ENCODE measurements around the gene FBXO46. TPM values are rescaled to one million over a fixed set of nuclear protein-coding genes. Genes with fewer than 3 reads are reported as not detected.

FBXO46 gene
- total and polyA plus RNA-seq, 2 of the 13 experiments (the other 11 are each of a cell fraction or from before 2014, with no cell fraction given) = 6.2 to 6.4 TPM

DNA sequence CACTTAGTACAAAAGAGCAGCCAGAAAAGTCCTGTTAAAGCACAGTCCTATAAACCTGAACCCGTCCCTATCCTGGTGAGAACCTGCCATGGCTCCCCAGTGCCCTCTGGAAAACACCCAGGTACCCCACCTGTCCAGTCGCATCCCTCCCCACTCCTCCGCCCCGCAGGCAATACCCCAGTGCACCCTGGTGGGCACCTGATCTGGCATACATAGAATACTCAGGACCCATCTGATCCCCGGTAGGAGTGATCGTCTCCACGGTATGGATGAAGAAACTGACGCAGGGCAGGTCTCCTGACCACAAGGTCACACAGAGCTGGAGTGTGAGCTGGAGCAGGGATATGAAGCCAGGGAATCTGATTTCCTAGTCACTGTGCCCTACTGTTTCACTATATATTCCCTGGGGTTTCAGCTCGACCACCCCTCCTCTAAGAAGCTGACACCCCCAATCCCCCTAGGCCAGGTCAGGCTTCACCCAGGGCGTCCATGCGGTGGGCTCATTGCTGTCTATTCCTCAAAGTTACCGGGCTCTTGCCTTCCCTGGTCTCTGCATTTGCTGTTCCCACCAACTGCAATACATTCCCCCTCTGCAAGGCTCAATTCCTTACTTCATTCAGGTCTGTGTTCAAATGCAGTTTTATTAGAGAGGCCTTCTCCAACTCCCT, 12.6 kb downstream of the FBXO46 start (continued):
- TF ChIP-seq, protein P1, sequence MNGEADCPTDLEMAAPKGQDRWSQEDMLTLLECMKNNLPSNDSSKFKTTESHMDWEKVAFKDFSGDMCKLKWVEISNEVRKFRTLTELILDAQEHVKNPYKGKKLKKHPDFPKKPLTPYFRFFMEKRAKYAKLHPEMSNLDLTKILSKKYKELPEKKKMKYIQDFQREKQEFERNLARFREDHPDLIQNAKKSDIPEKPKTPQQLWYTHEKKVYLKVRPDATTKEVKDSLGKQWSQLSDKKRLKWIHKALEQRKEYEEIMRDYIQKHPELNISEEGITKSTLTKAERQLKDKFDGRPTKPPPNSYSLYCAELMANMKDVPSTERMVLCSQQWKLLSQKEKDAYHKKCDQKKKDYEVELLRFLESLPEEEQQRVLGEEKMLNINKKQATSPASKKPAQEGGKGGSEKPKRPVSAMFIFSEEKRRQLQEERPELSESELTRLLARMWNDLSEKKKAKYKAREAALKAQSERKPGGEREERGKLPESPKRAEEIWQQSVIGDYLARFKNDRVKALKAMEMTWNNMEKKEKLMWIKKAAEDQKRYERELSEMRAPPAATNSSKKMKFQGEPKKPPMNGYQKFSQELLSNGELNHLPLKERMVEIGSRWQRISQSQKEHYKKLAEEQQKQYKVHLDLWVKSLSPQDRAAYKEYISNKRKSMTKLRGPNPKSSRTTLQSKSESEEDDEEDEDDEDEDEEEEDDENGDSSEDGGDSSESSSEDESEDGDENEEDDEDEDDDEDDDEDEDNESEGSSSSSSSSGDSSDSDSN (CRISPR knock-in tag; IDR thresholded peaks at IDR 0.05) = 0 out of 2 replicates have a peak, but pooled peaks have one; percentile 27

DNA sequence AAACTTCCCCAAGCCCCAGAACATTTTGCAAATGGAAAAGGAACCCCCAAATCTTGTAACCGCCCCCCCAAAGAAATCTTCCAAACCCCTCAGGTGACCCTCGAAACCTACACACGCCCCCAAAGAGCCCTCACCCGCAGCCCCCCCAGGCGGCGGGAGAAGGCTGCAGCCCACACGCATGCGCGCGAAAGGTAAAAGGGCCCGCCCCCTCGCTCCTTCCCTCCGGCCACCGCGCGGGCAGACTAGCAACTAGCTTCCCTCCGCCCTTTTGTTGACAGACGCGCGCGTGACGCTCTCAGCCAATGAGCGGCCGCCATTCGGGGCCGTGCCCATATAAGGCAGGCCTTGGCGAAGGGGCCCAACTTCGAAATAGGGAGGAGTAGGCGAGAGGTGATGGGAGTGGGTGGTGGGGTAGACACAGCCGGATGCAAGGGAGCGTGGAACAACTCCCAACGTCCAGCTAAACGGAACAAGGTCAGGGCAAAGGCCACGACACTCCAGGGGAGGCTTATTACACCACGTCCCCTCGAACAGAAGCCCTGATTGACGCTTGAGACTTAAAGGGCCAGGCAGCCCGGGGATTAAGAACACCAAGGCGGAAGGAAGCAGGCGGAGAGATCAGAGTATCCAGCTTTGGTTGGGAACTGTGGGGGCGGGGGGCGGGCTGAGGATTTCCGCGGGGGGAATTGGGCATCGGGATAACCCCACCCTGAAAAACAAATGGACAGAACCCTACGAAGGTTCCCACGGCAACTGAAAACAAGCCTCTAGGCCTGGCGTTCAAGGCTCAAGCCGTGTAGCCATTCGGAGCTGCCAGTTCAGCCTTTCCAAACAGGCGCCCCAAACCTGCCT, 13.3 kb downstream of the FBXO46 start:
- ATAC-seq (peak; percentile 94), FAIRE-seq (peak; percentile 97), DNase-seq (ENCODE audit: low spot score) (peak; percentile 99)
- no peak overlapping the region for H2AFZ ChIP-seq (ENCODE audit: low read length)
- 1% methylated on average over 25 of the region's 51 CpGs for WGBS (ENCODE audit: low lambda C conversion rate)
- POLR2A ChIA-PET = interaction anchor here (0.6 to 4.7 kb wide), 18 partner anchors 10 to 1071 kb away, joined by 3 to 94 read pairs (median 5); partner anchors contain the start of genes DMWD, EML2, FBXO46 and FOXA3
- H3K27ac ChIP-seq (ENCODE audit: extremely low read length, insufficient read depth, low read length) = peak overlapping the region; percentile 91
- in situ Hi-C loops (cut with HindIII; ENCODE audit: extremely low pct_ligation_motif_present, low pct_unique_long_range_greater_than_20kb) (no loop called here), intact Hi-C loops (cut with micrococcal nuclease; ENCODE audit: unreplicated experiment) (loop anchor here (1.0 kb wide), 1 partner anchor 24 kb away; no protein-coding TSS in a partner anchor)
- CTCF ChIA-PET (ENCODE audit: low intra/inter-chr PET ratio, low total read pairs) = no interaction called here
- BruUV-seq (replicated peaks) = no TSS peak
- no peaks in the 10 kb centered on the region for H3K9me3 ChIP-seq (ENCODE audit: low read length)
- H3K79me2 ChIP-seq (ENCODE audit: insufficient read depth, low read length) = peaks cover 41% of the 10 kb centered on the region
- no peaks in the 10 kb centered on the region for H4K20me1 ChIP-seq (ENCODE audit: insufficient read depth, low read length)
- H3K4me2 ChIP-seq (ENCODE audit: low read depth, low read length) = peak overlapping the region; percentile 92
- H3K36me3 ChIP-seq (replicated peaks in 1 of 2; ENCODE audit: control insufficient read depth in 1 of 2, insufficient read depth in 2 of 2, low read length in 2 of 2) = peaks cover 3 to 12% of the 10 kb centered on the region in 2 experiments; a peak in 1 of 5 replicates
- no peaks in the 10 kb centered on the region; a peak in 1 of 5 replicates for H3K27me3 ChIP-seq (ENCODE audit: control insufficient read depth in 1 of 2, insufficient read depth in 2 of 2, low read length in 2 of 2)
- H3K9ac ChIP-seq (ENCODE audit: insufficient read depth, low read depth, low read length) = peak overlapping the region; percentile 98
- H3K4me3 ChIP-seq (replicated peaks in 1 of 3; ENCODE audit: insufficient read depth in 1 of 3, low read depth in 2 of 3, low read length in 3 of 3) = peak overlapping the region; percentile 71 to 79 (median 73)
- H3K4me1 ChIP-seq (ENCODE audit: insufficient read depth, low read length) = peaks cover 65% of the 10 kb centered on the region
- TF ChIP-seq U2AF1 (optimal IDR thresholded peaks at IDR 0.05; ENCODE audit: low read depth, low read length) (no peak), ATF1 (CRISPR knock-in tag; IDR thresholded peaks at IDR 0.05) (peak; percentile 73), ZZZ3 (CRISPR knock-in tag; IDR thresholded peaks at IDR 0.05; ENCODE audit: borderline replicate concordance) (no peak), SIN3A (IDR thresholded peaks at IDR 0.05; ENCODE audit: borderline replicate concordance, low read depth, low read length) (no peak; the same call in 1 of the 2 replicates), MED1 (CRISPR knock-in tag; IDR thresholded peaks at IDR 0.05) (peak; percentile 95), MYNN (CRISPR knock-in tag; IDR thresholded peaks at IDR 0.05; ENCODE audit: low read depth) (no peak), ZFP37 (CRISPR knock-in tag; IDR thresholded peaks at IDR 0.05; ENCODE audit: borderline replicate concordance) (peak; percentile 63; the same call in 1 of the 2 replicates), GATA4 (IDR thresholded peaks at IDR 0.05; ENCODE audit: borderline replicate concordance, low read depth) (0 out of 2 replicates have a peak, but pooled peaks have one; percentile 14), ETV5 (CRISPR knock-in tag; IDR thresholded peaks at IDR 0.05; ENCODE audit: borderline replicate concordance) (peak; percentile 72; the same call in 1 of the 2 replicates), BHLHE40 (IDR thresholded peaks at IDR 0.05; ENCODE audit: low read length) (peak; percentile 89)
- TF ChIP-seq, protein P2, sequence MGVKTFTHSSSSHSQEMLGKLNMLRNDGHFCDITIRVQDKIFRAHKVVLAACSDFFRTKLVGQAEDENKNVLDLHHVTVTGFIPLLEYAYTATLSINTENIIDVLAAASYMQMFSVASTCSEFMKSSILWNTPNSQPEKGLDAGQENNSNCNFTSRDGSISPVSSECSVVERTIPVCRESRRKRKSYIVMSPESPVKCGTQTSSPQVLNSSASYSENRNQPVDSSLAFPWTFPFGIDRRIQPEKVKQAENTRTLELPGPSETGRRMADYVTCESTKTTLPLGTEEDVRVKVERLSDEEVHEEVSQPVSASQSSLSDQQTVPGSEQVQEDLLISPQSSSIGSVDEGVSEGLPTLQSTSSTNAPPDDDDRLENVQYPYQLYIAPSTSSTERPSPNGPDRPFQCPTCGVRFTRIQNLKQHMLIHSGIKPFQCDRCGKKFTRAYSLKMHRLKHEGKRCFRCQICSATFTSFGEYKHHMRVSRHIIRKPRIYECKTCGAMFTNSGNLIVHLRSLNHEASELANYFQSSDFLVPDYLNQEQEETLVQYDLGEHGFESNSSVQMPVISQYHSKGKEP (CRISPR knock-in tag; IDR thresholded peaks at IDR 0.05) = no peak
- TF ChIP-seq, protein P3, sequence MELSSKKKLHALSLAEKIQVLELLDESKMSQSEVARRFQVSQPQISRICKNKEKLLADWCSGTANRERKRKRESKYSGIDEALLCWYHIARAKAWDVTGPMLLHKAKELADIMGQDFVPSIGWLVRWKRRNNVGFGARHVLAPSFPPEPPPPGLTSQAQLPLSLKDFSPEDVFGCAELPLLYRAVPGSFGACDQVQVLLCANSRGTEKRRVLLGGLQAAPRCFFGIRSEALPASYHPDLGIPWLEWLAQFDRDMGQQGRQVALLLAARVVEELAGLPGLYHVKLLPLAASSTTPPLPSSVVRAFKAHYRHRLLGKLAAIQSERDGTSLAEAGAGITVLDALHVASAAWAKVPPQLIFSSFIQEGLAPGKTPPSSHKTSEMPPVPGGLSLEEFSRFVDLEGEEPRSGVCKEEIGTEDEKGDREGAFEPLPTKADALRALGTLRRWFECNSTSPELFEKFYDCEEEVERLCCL (CRISPR knock-in tag; IDR thresholded peaks at IDR 0.05; ENCODE audit: borderline replicate concordance) = no peak
